ENCODE results near the gene MYO7B.

DNA sequence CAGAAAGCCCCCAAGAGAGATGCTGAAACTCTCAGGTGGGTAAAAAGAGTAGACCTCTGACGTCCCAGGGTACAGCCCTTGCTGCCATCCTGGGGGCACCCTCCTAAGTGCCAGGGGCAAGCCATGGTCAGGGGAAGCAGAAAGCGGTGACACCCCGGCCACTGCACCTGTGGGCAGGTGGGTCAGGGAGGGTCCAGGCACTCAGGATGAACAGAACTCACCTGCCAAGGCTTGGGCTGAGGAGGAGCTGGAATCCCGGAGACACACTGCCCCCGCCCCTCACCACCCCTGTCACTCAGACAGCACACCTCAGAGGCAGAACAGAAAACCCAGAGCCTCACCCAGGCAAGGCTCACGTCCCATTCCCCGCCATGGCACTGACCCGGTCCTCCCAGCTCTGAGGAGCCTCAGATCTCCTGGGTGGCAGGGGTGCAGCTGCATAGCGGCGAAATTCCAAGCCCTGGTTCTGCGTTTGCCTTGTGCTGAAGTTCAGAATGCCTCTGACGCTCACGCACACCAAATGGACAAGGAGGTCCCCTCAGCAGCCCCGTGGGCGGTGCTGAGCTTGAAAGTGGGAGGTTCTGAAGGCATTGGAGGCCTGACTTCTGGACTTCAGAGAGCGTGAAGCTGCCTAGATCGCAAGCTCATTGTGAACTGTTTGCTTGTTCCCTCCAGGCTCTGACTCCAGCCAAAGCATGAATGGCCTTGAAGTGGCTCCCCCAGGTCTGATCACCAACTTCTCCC, 114.7 kb downstream of the MYO7B start:
- TF ChIP-seq, protein P1, sequence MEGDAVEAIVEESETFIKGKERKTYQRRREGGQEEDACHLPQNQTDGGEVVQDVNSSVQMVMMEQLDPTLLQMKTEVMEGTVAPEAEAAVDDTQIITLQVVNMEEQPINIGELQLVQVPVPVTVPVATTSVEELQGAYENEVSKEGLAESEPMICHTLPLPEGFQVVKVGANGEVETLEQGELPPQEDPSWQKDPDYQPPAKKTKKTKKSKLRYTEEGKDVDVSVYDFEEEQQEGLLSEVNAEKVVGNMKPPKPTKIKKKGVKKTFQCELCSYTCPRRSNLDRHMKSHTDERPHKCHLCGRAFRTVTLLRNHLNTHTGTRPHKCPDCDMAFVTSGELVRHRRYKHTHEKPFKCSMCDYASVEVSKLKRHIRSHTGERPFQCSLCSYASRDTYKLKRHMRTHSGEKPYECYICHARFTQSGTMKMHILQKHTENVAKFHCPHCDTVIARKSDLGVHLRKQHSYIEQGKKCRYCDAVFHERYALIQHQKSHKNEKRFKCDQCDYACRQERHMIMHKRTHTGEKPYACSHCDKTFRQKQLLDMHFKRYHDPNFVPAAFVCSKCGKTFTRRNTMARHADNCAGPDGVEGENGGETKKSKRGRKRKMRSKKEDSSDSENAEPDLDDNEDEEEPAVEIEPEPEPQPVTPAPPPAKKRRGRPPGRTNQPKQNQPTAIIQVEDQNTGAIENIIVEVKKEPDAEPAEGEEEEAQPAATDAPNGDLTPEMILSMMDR (IDR thresholded peaks at IDR 0.05; ENCODE audit: poor library complexity) = no peak
- no peak for TF ChIP-seq EZH2phosphoT487 (IDR thresholded peaks at IDR 0.05; ENCODE audit: low read depth, severe bottlenecking, unreplicated experiment)

All from hepatocyte (in vitro differentiated cells).